ENCODE data around the gene EXD3.
"Not testable (repeated sequence)": the region's sequence is repeated elsewhere in the genome, so short reads cannot be mapped to it uniquely, and the experiment has no call there.

EXD3 gene

DNA sequence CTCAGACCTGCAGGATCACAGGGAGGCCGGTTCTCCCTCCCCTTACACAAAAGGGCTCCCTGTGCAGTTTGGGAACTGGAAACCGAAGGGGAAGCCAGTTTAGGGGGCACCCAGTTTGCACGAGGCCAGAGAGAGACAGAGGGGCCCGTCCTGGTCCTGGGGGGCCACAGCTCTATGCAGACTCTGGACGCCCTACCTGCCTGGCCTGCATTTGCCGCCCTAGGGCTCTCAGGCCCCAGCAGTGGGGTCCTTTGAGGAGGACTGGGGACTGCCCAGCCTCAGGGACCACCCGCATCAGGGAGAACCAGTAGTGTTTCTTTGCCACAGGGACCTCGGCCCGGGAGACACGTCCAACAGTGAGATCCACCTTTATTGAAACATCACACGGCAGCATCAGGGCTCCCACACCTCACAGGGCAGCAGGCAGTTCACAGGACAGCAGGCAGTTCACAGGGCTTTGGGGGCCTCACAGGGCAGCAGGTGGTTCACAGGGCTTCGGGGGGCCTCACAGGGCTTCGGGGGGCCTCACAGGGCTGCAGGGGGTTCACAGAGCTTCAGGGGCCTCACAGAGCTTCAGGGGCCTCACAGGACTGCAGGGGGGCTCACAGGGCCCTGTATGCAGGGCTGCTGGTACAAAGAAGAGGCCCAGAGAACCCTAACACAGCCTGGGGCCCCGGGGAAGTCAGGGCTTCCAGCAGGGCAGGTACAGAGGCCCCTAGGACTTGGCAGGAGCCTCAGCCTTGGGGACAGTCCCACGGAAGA lies 36.8 kb upstream of the EXD3 start:
- DNase-seq, result no peak

DNA sequence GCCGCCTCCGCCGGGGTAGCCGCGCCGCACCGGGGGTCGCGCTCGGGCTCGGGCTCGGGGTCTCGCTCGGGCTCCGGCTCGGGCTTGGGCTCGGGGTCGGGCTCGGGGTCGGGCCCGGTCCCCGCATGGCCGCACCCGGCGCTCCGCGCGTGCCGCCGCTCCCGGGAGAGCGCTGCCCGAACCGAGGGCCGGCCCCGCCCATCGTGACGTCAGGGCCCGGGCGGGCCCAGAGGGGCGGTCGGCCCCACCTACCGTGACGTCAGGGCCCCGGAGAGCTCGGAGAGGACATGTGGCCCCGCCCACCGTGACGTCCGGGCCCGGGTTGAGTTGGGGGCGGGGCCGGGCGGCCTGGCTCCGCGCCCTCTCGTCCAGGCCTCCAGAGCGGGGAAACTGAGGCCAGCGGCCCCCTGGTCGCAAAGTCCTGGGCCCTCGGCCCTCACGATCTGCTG lies 36.2 kb upstream of the EXD3 start, which contains the start of gene NSMF:
NSMF (minus strand) TSS at position 183 of the 449 bp plus-strand sequence. CDS start 232 bp downstream, outside the sequence.
- peak; percentile 36 to 97 (median 90) for DNase-seq

DNA sequence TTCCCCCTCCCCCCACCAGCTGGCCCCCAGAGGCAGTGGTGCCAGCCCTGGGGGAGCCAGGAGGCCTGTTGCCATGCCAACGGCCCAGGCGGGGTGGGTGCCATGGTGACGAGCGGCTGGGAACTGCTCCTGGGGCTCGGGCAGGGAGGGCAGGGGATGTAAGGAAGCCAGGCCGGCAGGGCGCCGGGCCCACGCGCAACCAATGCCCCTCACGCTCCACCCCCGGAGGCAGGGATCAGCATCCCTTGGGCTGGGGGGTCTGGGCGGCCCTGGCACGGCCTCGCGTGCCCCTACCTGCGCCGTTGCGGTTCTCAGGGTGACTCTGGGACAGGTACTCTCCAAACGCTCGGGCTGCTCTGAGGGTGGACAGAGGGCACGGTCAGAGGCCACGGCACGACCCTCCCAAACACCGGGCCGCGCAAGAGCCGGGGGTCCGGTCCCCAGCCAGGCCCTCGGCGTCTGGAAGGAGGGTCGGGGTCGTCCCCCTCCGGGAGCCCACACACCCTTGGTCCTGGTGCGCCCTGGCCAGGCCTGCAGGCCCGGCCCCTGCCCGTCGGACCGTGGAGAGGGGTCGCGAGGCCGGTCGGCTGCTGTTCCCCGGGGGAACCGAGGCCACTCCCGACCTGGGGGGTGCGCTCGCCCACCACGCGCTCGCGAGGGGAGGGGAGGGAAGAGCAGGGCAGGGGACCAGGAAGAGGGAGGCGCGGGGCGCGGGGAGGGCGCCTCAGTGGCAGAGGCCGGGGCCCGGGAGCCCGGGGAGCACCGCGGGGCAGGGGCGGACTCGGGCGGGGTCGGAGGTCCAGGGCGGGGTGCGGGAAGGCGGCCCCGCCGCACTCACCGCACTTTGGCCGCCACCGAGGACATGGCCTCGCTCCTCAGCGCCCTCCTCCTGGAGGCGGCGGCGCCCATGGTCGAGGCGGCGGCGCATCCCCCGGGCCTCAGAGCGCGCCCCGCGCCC lies 35.5 kb upstream of the EXD3 start:
- peak in 52 of 58 donors; percentile 37 to 88 (median 73) for DNase-seq

DNA sequence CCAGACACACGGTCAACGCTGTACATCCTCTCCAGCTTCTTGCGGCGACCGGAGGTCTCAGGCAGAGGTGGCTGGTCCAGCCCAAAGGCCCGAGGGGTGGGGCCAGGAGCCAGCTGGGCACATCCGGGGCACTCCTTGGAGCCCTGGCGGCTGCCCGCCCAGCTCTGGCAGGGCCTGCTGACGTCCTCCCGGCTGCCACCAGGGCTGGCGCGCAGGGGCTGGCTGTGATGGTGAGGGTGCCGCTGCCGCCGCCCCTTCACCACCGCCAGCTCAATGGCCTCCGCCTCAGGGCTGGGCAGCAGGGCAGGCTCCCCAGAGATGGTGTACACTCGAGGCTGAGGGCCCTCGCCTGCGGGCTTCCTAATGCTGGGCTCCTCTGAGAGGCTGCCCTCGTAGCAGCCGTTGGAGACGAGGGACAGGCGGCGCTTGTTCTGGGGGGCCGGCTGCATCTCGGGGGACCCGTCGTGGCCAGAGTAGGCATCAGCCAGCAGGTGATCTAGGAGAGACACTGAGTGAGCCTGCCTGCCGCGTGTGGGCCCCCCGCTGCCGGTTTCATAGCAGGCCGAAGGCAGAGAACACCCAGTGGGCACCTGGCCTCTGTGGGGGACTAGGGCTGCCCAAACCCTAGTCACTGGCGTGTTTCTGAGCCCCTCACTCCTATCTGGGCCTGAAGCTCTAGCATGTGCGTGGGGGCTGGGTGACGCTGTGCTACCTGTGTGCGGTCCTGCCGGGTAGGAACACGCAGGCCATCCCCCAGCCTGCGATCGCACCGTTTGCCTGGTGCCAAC lies 34.6 kb upstream of the EXD3 start:
- DNase-seq, result peak in 7 of 58 donors; percentile 24 to 45 (median 40)

DNA sequence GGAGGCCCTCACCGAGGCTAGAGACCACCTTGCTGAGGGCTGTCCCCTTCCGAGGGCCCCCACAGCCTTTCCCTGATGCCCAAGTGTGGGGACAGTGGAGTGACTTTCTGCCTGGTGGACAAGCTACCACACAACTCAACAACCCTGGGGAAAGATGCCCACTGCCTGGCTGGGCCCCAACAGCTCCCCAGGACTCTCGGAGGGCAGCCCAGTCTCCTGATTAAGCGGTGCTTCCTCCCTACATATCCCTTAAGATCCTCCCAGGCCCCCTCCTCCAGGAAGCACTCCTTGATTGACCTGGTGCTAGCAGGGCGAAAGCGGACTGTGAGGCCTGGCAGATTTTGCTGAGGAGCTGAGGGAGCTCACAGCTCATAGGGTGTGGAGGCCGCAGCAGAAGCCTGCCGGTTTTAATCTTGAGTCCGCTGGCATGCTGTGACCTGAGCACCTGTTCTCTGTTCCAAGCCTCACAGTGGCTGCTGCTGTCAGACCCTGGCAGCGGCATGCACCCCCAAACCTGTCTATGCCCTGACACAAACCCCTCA lies 34.0 kb upstream of the EXD3 start:
- no peak for DNase-seq

DNA sequence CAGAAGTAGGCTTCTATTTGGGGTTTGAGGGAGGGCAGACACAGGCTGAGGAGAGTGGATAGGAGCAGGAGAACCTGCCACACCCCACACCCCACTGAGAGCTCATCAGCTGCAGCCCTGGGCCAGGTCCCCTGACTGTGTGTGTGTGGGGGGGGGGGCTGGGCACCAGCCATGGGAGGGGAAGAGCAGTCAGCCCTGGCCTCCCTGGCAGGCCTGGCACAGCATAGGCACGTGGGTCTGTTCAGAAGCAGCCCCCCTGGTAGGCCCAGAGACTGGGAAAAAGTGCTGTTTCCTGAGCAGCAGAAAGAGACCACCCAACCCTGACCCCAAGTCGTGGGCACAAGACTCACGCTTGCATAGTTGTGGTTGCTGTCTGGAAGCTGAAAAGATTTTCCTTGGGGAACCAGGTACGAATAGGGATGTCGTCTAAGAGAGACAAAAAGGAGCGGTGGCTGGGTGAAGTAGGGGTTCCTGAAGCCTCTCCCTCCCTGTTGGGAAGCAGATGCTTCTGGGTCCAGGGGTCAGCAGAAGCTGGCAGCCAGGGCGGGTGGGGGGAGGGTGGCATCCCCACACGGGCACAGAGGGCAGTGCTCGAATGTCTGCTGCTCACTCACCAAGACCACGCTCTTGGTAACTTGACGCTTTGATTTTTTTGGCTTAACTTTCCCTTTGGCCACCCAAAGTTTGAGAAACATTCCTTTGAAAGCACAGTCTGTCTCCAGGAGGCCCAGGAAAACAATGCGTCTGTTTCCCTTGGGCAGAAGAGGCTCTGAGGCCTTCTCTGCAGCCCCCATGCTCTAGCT lies 33.3 kb upstream of the EXD3 start:
- DNase-seq, result peak in 2 of 58 donors; percentile 32 to 47

DNA sequence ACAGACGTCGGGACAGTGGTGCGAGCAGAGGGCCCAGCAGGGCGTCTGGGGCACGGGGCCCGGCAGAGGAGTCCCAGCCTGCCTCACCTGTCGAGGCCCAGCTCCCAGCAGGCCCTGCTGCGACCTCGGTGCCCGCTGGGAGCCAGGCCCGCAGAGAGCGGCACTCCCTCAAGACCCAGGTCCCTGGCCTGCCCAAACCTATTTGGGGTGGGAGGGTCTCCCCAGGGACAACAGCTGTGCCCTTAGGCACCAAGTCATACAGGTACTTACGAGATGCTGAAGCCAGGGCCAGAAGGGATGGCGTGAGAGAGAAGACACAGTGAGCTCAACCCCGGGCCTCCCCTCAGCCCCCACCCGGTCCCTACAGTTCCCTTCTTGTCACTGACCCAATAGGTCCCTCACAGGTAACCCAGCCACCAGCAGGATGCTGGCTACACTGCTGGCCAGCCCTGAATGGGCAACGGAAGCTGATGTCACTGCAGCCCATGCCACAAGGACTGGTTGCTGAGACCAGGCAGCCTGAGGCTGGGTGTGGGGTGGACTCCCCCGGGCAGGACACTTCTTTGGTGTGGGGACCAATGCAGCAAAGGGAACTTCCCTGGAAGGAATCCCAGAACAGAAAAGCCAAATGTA lies 32.5 kb upstream of the EXD3 start:
- no peak for DNase-seq

DNA sequence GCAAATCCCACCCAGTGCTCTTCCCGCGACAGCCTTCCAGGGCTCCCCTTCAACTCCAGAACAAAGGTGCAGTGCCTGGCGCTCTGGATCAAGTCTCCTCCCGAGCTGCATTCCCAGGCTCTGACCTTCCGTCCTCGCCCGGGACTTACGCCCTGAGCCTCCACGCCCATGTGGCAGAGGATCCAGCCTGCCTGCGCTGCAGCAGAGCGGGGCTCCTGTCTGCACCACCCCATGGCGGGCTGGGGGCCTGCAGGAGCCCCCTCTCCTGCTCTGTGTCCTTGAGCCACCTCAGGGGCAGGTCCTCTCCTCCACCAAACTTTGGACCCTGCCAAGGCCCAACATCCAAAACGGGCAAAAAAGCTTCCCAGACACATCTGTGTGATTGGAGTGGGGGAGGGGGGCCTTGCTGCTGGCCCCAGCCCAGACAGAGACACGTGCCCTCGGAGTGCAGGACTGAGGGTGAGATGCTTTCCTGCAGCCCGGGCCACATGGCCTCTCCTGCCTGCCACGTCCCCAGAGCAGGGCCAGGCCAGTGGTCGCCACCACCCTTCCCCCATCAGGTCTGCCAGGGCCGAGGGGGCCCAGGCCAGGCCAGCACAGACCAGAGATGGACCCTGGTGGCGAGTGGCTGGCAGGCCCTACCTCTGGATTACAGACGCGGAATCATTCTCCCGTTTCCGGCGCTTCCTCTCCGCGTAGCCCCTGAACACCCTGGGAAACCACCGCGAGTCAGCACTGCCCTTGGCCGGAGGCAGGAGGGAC lies 31.8 kb upstream of the EXD3 start:
- no peak for DNase-seq

DNA sequence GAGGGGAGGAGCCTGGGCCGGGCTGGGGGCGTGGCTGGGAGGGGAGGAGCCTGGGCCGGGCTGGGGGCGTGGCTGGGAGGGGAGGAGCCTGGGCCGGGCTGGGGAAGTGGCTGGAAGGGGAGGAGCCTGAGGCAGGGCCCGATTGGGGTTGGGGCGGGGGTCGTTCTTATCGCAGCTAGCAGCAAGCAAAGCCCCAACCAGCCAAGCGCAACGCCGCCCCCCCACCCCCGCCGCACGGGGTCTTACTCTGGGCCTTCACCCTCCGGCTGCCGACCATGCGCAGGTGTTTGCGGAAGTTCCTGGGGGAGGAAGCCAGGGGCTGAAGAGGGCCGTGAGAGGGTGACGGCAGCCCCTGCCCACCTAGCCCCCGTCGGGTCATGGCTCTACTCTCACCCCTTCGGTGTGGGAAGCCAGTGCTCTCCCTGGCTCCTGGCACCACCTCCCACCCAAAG lies 31.2 kb upstream of the EXD3 start:
- peak in 5 of 58 donors; percentile 23 to 60 (median 42) for DNase-seq

DNA sequence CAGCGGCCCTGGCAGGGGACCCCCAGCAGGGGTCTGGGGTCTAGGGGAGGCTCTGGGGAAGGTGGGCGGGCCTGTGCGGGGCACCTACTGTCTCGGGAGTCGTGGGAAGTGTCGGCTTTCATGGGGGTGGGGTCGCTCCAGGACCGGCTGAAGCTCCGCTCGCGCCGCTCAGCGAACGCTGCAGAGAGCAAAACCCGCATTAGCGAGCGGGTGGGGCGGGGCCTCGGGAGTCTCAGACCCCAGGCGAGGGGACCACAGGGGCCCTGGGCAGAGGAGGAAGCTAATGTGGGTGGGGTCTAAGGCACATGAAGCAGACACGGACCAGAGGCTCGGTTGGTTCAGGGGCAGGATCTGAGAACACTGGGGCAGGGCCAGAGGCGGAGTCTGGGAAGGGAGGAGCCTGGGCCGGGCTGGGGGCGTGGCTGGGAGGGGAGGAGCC lies 30.7 kb upstream of the EXD3 start:
- DNase-seq, result peak in 12 of 58 donors; percentile 26 to 60 (median 46)

DNA sequence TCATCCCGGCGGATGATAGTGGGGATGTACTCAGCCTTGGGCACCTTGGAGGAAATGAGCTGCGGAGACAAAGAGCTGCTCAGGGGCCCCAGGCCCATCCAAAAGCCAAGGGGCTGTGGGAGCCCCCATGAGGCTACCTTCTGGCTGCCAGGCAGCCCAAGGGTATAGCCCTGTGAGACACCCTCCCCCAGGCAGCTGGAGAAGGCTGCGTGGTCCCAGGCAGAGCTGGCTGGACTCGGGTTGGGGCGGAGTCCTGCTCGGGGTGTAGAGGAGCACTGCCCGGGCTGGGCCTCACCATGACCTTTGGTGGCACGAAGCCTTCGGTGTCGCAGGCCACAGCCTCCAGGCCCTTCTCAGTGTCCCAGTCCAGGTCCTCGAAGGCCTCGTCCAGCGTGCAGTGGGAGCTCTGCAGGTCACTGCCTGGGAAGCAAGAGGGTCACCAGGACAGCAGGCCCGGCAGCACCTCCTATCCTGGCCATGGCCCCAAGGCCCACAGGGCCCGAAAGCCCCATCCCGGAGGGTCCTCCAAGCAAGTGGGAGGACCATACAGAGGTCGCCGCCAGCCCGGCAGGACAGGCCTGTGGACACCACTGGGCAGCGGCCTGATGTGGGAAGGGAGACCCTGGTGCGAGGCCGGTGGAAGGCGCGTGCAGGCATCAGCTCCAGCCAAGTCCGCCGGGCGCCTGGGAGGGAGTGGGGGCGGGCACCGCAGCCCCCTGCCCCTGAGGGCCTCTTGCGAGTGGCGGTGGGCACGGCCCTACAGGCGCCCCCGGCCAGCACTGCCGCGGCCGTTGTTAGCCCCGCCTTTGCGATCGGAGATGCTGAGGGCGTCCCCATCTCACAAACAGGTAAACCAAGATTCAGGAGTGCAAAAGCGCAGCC lies 30.0 kb upstream of the EXD3 start:
- no peak for DNase-seq

DNA sequence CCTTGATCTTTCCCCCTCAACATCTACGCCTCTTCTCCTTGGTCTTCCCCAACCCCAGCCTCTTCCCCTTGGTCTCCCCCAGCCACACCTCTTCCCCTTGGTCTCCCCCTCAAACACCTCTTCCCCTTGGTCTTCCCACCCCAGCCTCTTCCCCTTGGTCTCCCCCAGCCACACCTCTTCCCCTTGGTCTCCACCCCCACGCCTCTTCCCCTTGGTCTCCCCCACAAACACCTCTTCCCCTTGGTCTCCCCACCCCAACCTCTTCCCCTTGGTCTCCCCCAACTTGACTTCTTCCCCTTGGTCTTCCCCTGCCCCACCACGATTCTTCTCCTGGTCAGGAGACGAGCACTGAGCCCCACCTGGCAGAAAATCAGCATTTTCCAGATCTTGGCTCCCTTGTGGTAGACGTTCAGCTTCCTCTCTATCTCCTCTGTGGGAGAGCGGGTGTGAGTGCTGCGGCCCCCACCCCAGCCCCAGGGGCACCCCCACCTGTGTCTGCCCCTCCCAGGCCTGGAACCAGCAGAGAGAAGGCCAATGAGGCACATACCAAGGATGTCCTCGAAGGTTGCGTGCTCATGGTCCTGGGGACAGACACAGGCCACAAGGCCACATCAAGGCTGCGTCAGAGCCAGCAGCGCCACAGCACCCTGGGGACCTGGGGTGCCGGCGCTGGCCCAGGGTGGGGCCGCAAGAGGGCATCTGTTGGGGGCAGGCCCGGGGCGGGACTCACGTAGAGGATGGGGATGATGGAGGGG lies 29.2 kb upstream of the EXD3 start:
- no peak for DNase-seq

DNA sequence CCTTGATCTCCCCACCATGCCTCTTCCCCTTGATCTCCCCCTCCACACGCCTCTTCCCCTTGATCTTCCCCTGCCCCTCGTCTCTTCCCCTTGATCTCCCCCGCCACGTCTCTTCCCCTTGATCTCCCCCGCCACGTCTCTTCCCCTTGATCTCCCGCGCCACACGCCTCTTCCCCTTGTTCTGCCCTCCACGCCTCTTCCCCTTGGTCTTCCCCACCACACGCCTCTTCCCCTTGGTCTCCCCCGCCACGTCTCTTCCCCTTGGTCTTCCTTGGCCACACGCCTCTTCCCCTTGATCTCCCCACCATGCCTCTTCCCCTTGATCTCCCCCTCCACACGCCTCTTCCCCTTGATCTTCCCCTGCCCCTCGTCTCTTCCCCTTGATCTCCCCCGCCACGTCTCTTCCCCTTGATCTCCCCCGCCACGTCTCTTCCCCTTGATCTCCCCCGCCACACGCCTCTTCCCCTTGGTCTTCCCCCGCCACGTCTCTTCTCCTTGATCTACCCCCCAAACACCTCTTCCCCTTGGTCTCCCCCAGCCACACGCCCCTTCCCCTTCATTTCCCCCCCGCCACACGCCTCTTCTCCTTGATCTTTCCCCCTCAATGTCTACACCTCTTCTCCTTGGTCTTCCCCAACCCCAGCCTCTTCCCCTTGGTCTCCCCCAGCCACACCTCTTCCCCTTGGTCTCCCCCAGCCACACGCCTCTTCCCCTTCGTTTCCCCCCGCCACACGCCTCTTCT lies 28.5 kb upstream of the EXD3 start:
- not testable (repeated sequence) for DNase-seq

DNA sequence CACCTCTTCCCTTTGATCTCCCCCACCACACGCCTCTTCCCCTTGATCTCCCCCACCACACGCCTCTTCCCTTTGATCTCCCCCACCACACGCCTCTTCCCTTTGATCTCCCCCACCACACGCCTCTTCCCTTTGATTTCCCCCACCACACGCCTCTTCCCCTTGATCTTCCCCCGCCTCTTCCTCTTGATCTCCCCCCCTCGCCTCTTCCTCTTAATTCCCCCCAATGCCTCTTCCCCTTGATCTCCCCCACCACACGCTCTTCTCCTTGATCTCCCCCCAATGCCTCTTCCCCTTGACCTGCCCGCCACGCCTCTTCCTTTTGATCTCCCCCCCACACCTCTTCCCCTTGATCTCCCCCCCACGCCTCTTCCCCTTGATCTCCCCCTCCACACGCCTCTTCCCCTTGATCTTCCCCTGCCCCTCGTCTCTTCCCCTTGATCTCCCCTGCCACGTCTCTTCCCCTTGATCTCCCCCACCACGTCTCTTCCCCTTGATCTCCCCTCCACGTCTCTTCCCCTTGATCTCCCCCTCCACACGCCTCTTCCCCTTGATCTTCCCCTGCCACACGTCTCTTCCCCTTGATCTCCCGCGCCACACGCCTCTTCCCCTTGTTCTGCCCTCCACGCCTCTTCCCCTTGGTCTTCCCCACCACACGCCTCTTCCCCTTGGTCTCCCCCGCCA lies 27.7 kb upstream of the EXD3 start:
- DNase-seq, result not testable (repeated sequence)

DNA sequence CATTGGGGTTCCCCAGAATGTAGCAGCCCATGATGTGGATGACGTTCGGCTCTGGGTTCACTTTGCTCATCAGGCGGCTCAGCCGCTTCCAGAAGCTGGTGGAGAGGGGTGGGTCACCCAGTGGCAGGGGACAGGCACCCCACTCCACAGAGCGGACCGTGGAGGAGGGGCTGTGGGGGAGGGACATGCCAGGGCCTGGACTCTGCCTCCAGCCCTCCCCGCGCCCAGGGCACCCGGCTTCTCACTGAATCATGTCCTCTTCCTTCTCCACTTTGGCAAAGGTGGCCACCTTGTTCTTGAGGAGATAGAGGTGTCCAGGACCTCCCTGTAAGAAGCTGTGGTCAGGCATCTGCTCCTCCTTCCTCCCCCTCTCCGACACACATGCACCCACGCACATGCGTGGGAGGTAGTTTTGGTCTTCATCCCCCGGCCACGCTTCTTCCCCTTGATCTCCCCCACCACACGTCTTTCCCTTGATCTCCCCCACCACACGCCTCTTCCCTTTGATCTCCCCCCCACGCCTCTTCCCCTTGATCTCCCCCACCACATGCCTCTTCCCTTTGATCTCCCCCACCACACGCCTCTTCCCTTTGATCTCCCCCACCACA lies 27.1 kb upstream of the EXD3 start:
- no peak for DNase-seq

Measured in anterior cingulate cortex (tissue), 58 donors.